ENCODE results near the gene SLC16A11. TPM values are rescaled to one million over a fixed set of nuclear protein-coding genes. Genes with fewer than 3 reads are reported as not detected.
"Not testable (repeated sequence)": the region's sequence is repeated elsewhere in the genome, so short reads cannot be mapped to it uniquely, and the experiment has no call there.

The SLC16A11 gene
- total RNA-seq: under 1 TPM in 2 of 4 donors, not detected in 2; 0.31 to 0.78 TPM

- no peak for ATAC-seq
- Histone ChIP-seq H3K4me1 (peaks cover 10 to 12% of the 10 kb centered on the region in 2 donors), H3K27ac (peak within 1 kb of the TSS; percentile 32 to 57 (median 48)), H3K27me3 (peaks cover 21 to 30% (median 29%) of the 10 kb centered on the region in 3 donors), H3K4me3 (peak within 1 kb of the TSS; percentile 45 to 55 (median 53)), H3K36me3 (no peaks in the 10 kb centered on the region), H3K9me3 (no peaks in the 10 kb centered on the region)
- in situ Hi-C loops (cut with MboI; ENCODE audit: low sequenced_read_pairs in 4 of 4): loop anchor here in 1 of 4 donors (25.0 kb wide), 1 partner anchor 294 kb away; the partner anchor contains the start of genes ACAP1 and NEURL4
- no peak for DNase-seq
- TF ChIP-seq CTCF (IDR thresholded peaks at IDR 0.05 in 4 of 5, conservative IDR thresholded peaks at IDR 0.05 in 1 of 5) (no peak), POLR2A (IDR thresholded peaks at IDR 0.05) (no peak)
- intact Hi-C loops (cut with DNase I; ENCODE audit: low total_unique reads): loop anchor here (2.0 to 10.0 kb wide), 2 partner anchors 93 to 301 kb away; no protein-coding TSS in a partner anchor
Observed at GRCh38 chr17:7043497-7044198, at the start of gene SLC16A11. SLC16A11 (minus strand) TSS chr17:7044092; CDS start chr17:7043513, 579 bp downstream.

- in situ Hi-C loops (cut with MboI; ENCODE audit: low sequenced_read_pairs in 4 of 4); DNase-seq; H3K27me3 ChIP-seq; H3K36me3 ChIP-seq; intact Hi-C loops (cut with DNase I; ENCODE audit: low total_unique reads); H3K4me3 ChIP-seq; H3K4me1 ChIP-seq; ATAC-seq; H3K9me3 ChIP-seq; H3K27ac ChIP-seq: not testable (repeated sequence)
Observed at GRCh38 chr17:7091311-7092005, 47.6 kb upstream of the SLC16A11 start.

GRCh38 chr17:7089570-7089969 is 45.7 kb upstream of the SLC16A11 start:
- H3K36me3 ChIP-seq; H3K27ac ChIP-seq; intact Hi-C loops (cut with DNase I; ENCODE audit: low total_unique reads); H3K9me3 ChIP-seq; in situ Hi-C loops (cut with MboI; ENCODE audit: low sequenced_read_pairs in 4 of 4); ATAC-seq; H3K4me3 ChIP-seq; H3K27me3 ChIP-seq; H3K4me1 ChIP-seq; DNase-seq: not testable (repeated sequence)

GRCh38 chr17:7088442-7088841 is 44.5 kb upstream of the SLC16A11 start:
- in situ Hi-C loops (cut with MboI; ENCODE audit: low sequenced_read_pairs in 4 of 4); H3K27ac ChIP-seq; H3K27me3 ChIP-seq; H3K9me3 ChIP-seq; ATAC-seq; H3K4me3 ChIP-seq; H3K4me1 ChIP-seq; DNase-seq; intact Hi-C loops (cut with DNase I; ENCODE audit: low total_unique reads); H3K36me3 ChIP-seq: not testable (repeated sequence)

- in situ Hi-C loops (cut with MboI; ENCODE audit: low sequenced_read_pairs in 4 of 4): no loop called here
Observed at GRCh38 chr17:7084088-7084487, 40.2 kb upstream of the SLC16A11 start.

More at GRCh38 chr17:7084088-7084487, 40.2 kb upstream of the SLC16A11 start:
- no peaks in the 10 kb centered on the region for H3K36me3 ChIP-seq
- ATAC-seq: no peak
- no peak overlapping the region for H3K27ac ChIP-seq
- intact Hi-C loops (cut with DNase I; ENCODE audit: low total_unique reads): no loop called here
- H3K9me3 ChIP-seq: no peaks in the 10 kb centered on the region
- DNase-seq: no peak
- TF ChIP-seq CTCF (IDR thresholded peaks at IDR 0.05 in 4 of 5, conservative IDR thresholded peaks at IDR 0.05 in 1 of 5) (no peak), POLR2A (IDR thresholded peaks at IDR 0.05) (no peak)
- no peaks in the 10 kb centered on the region for H3K4me1 ChIP-seq
- H3K27me3 ChIP-seq: peaks cover 0 to 6% (median 5%) of the 10 kb centered on the region in 3 donors
- no peak overlapping the region for H3K4me3 ChIP-seq
